Measurements from ENCODE around the gene MSL1.
A peak's percentile ranks its signal among the peaks of the same experiment; 100 is the strongest.

MSL1 gene

DNA sequence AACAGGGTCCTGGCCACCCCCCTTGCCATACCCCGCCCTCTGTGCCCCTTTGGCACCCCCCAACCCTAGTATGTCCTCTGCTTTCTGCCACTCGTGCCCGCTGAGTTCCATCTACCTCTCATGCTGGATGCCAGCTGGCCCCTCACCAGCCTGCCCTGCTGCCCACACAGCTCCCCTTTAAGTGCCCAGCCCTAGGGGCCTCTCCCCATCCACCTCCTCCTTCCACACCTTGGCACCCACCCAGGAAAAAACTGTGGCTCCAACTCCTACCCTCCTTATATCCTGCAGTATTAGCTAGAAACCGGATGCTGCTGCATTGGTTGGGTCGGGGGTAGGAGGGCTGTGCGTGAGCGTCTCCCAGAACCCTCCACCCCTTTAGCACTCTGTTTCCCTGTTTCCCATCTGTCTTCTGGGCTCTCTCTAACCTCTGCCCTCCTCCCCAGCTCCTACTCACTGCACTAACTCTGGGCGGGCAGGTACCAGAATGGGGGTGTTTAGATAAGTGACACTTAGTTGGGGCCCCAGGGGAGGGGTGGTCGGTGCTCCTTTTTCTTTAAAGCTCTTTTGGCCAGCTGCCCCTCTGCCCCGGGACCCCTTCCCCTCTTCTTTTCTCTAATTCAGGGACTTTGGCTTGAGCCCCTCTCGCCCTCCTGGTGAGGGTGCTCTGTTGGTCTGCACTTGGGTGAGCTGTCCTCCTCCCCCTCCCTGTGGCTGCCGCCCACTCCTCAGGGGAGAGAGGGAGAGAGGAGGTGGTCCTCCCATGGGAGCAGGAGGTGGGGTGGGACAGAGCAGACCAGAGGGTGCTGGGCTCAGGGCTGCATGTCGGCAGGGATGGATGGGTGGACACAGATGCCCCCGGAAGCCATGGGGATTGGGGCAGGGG, 31.3 kb upstream of the MSL1 start:
- no peak for DNase-seq (ENCODE audit: low read depth)

DNA sequence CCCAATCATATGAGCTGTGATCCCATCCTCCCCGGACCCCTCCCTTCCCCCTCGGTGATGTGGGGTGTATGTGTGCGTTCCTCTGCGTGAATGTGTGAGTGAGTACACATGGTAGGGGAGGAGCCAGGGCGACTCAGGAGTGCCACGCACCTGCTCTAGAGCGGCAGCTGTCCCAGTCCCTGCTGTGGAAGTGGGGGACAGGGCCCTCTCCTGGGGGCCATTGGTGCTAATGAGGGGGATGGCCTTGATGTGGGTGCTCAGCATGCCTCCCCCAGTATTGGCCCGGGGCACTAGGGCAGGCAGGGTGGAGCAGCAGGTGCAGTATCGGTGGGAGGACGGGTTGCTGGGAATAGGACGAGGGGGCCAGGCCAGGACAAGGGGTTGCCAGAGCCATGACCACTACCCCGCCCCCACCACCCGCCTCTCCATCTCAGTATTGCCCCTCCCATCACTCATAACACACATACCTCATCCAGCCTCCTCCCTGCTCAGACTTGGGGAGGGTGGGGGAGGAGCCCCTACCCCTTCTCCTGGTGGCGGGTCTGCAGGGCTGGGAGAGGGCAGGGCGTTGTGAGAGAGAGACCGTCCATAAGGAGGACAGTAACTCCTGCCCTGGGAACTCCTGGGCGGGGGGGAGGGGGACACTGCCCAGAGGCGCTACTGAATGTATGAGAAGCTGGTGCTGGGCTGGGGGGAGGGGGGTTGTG, 29.9 kb upstream of the MSL1 start:
- no peak for DNase-seq (ENCODE audit: low read depth)

GRCh38 chr17:40092581-40092980, 29.2 kb upstream of the MSL1 start:
- no peak for DNase-seq (ENCODE audit: low read depth)

- DNase-seq (ENCODE audit: low read depth): no peak
Measured at GRCh38 chr17:40093005-40093579, 28.7 kb upstream of the MSL1 start.

- DNase-seq (ENCODE audit: low read depth): no peak
Measured at GRCh38 chr17:40093580-40094201, 28.1 kb upstream of the MSL1 start.

GRCh38 chr17:40094874-40095273, 26.9 kb upstream of the MSL1 start:
- no peak for DNase-seq (ENCODE audit: low read depth)

- no peak for DNase-seq (ENCODE audit: low read depth)
Measured at GRCh38 chr17:40095351-40095943, 26.3 kb upstream of the MSL1 start.

DNA sequence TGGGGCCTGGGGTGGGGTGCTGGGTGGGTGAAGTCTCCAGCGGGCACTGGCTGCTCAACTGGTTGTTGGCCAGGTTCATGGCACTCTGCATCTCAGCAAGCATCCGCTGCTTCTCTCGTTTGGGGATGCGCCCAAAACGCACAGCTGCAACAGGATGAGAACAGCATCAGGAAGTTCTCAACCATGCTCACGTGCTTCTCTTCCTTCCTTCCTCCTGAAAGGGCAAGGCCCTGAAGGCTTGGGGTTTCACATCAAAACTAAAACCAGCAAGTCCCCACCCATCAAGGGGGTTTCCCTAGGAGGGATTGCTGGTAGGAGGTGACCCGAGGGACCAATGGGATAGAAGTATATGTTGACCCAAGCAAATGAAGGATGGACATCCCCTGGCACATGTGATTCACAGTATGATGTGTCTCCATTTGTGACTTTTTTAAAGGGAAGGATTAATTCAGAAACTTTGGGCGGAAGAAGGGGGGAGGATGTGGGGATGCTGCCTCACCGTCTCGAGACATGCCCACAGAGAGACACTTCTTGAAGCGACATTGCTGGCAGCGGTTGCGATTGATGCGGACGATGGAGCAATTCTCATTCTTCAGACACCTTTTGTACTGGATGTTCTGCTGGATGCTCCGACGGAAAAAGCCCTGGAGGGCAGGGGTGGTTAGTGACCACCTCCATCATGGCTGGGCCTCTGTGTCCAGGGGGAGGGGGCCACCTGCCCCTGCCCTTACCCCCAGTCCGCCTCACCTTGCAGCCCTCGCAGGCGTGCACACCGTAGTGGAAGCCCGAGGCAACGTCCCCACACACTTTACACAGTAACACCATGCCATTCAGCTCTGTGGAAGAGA, 25.6 kb upstream of the MSL1 start:
- DNase-seq (ENCODE audit: low read depth): peak; percentile 40

GRCh38 chr17:40097087-40097486, 24.7 kb upstream of the MSL1 start:
- no peak for DNase-seq (ENCODE audit: low read depth)

GRCh38 chr17:40097931-40098845, 23.6 kb upstream of the MSL1 start:
- DNase-seq (ENCODE audit: low read depth): no peak

DNA sequence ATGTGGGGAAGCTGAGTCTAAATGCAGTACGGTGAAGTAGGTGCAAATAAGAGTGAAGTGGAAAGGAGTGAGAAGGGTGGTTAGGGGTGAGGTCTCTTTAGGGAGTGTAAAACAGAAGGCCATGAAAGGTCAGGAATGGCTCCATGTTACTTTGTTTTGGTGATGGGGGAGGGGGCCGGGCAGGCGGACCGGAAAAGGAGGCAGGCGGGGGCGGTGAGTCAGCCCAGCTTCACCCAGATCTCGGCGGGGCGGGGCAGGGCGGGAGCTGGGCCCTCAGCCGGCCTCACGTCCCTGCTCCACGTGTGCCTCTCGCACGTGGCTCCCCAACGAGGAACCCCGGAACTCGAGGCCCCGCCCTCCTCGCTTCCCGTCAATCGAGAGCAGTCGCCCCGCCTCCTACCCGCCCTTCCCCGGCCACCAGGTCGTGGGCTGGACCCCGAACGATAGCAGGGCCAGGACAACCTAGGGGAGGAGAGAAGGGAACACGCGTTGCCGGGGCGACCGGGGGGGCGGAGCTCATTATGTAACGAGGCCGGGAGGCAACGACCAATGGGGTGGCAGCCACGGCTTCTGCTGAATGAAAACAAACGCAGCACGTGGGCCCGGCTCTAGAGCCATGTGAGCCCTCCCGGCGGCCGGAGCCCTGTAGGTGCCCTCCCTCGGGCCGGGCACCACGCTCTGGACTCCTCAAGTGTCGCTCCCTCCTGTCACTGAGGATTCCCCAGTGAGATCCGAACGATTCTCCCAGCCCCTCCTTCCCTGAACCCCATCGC, 22.7 kb upstream of the MSL1 start:
- peak; percentile 95 for DNase-seq (ENCODE audit: low read depth)

DNA sequence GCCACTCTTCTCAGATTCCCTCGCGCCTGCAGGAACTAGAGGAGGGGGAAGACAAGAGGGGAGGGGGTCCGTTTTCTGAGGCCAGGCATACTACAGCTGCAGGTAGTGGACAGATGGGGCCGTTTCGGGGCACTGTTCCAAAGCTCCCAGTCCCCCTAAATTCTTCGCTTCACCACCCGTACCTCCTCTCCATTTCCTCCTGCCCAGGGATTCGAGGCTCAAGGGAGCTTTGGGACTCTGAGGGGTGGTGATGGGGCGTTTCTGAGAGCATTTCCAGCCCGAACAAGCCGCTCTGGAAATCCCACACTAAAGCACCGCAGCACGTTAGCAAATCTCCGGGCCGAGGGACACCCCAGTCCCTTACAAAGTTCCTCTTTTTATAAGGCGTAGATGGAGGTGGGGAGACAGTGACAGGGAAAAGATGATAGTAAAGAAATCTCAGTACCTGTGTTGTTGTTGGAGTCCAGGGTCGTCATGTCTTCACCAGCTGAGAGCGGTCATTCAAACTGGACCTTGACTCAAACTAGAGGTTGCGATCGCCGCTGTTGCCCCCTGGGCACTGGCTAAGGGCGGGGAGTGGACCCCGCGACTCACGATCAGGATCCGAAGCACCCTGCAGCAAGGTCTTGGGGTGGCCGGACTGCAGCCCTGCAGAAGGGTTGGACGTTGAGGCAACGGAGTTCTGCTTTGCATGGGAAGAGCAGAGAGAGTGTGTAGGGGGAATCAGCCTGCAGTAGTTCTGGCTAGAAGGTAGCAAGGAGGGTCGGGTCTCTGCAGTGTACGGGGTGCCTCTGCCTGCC, 22.0 kb upstream of the MSL1 start:
- no peak for DNase-seq (ENCODE audit: low read depth)

GRCh38 chr17:40100419-40100668, 21.4 kb upstream of the MSL1 start, which contains the start of gene NR1D1:
NR1D1 (minus strand) TSS chr17:40100589; CDS start chr17:40100094, 495 bp downstream.
- DNase-seq (ENCODE audit: low read depth): no peak

DNA sequence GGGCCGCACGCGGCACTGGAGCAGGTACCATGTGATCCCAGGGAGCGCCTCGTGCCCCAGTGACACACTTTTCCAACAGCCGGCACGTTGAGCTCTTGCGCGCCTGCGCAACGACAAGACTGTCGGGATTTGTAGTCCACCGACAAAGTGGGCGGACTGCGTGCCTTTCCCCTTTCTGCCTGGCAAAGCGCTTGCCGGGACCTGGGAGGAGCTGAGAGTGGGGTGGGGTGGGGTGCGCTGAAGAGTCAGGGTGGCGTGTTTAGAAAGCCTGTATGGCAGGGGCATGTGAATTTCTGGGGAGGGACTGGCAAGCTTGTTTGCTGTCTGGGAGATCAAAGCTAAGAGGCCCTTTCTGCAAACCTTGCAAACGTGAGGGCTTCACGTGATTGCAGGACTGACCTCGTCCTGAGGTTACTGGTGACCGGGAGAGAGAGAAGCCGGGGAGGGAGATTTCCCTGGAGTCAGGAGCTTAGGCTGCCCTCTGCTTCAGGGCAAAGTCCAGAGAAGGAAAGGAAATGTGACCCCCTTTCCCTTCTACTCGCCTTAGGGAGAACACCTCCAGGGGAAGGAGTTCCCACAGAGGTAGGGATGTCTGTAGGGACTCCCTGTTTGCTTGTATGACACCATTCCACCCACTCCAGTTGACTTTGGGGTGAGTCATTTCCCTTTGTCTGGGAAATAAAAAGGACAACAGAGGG, 21.0 kb upstream of the MSL1 start:
- DNase-seq (ENCODE audit: low read depth): peak; percentile 71

GRCh38 chr17:40101367-40102210, 20.2 kb upstream of the MSL1 start:
- no peak for DNase-seq (ENCODE audit: low read depth)

DNA sequence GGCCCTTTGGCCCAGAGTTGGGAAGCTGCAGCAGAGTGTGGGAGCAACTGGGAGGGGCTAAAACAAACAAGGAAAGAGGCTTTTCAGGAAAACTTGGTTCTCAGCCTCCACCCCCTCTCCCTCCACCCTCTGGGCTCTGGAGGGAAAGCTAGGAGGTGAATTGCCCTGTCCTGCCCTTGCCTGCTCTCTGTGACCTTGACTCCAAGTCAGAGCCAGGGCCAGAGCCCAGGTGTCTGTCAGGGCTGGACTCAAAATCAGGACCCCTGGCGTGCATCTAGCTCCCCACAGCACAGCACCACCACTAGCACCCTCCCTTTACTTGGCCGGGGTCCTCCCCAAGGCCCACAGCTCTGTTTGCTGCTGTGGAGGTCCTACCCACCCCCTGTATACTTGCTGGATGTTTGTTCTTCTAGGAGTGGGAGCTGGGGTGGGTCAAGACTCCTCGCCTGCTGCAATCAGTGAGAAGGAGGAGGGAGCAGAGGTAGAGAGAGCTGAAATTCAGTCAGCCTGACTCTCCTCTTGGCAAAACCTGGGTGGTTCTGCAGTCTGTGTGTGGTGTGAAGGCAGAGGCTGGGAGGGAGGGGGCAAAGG, 18.6 kb upstream of the MSL1 start:
- no peak for DNase-seq (ENCODE audit: low read depth)

DNA sequence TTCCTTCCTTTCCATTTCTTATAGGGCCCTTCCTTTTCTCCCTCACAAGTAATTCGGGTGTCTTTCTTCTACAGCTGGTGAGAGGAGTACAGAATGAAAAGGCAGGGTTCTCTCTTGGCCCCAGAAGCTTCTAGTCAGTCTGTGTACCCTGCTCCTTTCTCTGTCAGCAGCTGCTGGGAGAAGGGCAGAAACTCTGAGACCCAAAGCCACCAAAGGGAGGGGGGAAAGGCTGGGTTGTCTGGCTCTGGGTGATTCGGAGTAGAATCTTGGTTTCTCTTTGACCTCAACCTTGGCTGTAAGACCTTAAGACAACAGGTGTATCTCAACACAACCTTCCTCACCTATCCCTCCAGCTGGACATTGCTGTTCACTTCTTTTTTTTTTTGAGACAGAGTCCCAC, 18.1 kb upstream of the MSL1 start:
- DNase-seq (ENCODE audit: low read depth): no peak
